Fibroblast of lung (primary cell): ENCODE data around the gene SKIL. TPM values are rescaled to one million over a fixed set of nuclear protein-coding genes. Genes with fewer than 3 reads are reported as not detected.
A peak's percentile ranks its signal among the peaks of the same experiment; 100 is the strongest.

Experiments
- DNase-seq, 2 donors: peaks; one replicate each; pipeline versions ENCODE4 v3.0.0 to v3.0.0-alpha.2; 2010; ENCODE audit warnings: low read depth in 2 of 2
- H2AFZ ChIP-seq: 2 replicates; pipeline ENCODE4 v1.5.1; 2012; ENCODE audit warnings: low read length, control low read depth, inconsistent platforms
- H3K27ac ChIP-seq: 2 replicates; pipeline ENCODE4 v1.5.1; 2011; ENCODE audit warnings: low read length, control low read depth; ENCODE audit not compliant: insufficient read depth
- H3K27me3 ChIP-seq: 2 replicates; pipeline ENCODE4 v1.5.1; 2011; ENCODE audit warnings: mild to moderate bottlenecking, low read length; ENCODE audit not compliant: control insufficient read depth, insufficient read depth
- H3K36me3 ChIP-seq: 2 replicates; pipeline ENCODE4 v1.5.1; 2011; ENCODE audit warnings: low read length; ENCODE audit not compliant: control insufficient read depth, insufficient read depth
- H3K4me1 ChIP-seq: 2 replicates; pipeline ENCODE4 v1.5.1; 2011; ENCODE audit warnings: low read length; ENCODE audit not compliant: control insufficient read depth, insufficient read depth; ENCODE audit errors: extremely low read depth
- H3K4me2 ChIP-seq: 2 replicates; pipeline ENCODE4 v1.5.1; 2011; ENCODE audit warnings: low read length, control low read depth; ENCODE audit not compliant: insufficient read depth; ENCODE audit errors: extremely low read depth
- H3K4me3 ChIP-seq, 4 experiments: fragments of 200-600 bp in 1 of 4; sonication (generic) in 1 of 4; replicated peaks in 1 of 4; 2 replicates each; pipeline ENCODE4 v1.5.1; 2011 to 2016; ENCODE audit warnings: low read length in 4 of 4, low read depth in 3 of 4, mild to moderate bottlenecking in 3 of 4, control low read depth in 2 of 4, inconsistent platforms in 1 of 4, mixed read lengths in 1 of 4; ENCODE audit not compliant: insufficient read depth in 1 of 4; ENCODE audit errors: control extremely low read depth in 1 of 4
- H3K79me2 ChIP-seq: 2 replicates; pipeline ENCODE4 v1.5.1; 2012; ENCODE audit warnings: mild to moderate bottlenecking, low read length, inconsistent platforms; ENCODE audit not compliant: control insufficient read depth, insufficient read depth
- H3K9ac ChIP-seq: 2 replicates; pipeline ENCODE4 v1.5.1; 2011; ENCODE audit warnings: mild to moderate bottlenecking, low read length, control low read depth; ENCODE audit not compliant: insufficient read depth
- H3K9me3 ChIP-seq: 2 replicates; pipeline ENCODE4 v1.5.1; 2012; ENCODE audit warnings: low read depth, low read length; ENCODE audit not compliant: control insufficient read depth, insufficient read depth
- H4K20me1 ChIP-seq: 2 replicates; pipeline ENCODE4 v1.5.1; 2011; ENCODE audit warnings: low read length; ENCODE audit not compliant: control insufficient read depth, insufficient read depth; ENCODE audit errors: extremely low read depth
- CTCF ChIP-seq, 2 donors: IDR thresholded peaks in 1 of 2; conservative IDR thresholded peaks in 1 of 2; 1 replicate in 1 of 2; 2 replicates in 1 of 2; pipeline ENCODE4 v1.5.1; 2011 to 2012; ENCODE audit warnings: low read length in 2 of 2, control low read depth in 1 of 2, inconsistent platforms in 1 of 2, low read depth in 1 of 2, mild to moderate bottlenecking in 1 of 2
- EZH2 ChIP-seq: IDR thresholded peaks from 2 replicates; pipeline ENCODE4 v1.5.1; 2012; ENCODE audit warnings: low read length, control low read depth, mild to moderate bottlenecking; ENCODE audit errors: missing control alignments
- polyA plus RNA-seq, 2 donors: library from polyadenylated mRNA; depleted of rRNA in 1 of 2; stranded (reverse) in 1 of 2; unstranded in 1 of 2; fragments of >200 nt; gene quantifications; 2 replicates each; pipeline ENCODE4 v1.2.1, GENCODE V29; 2011 to 2012; ENCODE audit warnings: missing spikeins in 1 of 2
- total RNA-seq: library from RNA; depleted of rRNA; stranded (reverse); fragments of >200 nt; gene quantifications from 2 replicates; pipeline ENCODE4 v1.2.1, GENCODE V29; 2014

SKIL gene
- total and polyA plus RNA-seq, 2 donors (not counting 1 experiment from before 2014, with no cell fraction given) = 15.3 to 33.4 TPM

DNA sequence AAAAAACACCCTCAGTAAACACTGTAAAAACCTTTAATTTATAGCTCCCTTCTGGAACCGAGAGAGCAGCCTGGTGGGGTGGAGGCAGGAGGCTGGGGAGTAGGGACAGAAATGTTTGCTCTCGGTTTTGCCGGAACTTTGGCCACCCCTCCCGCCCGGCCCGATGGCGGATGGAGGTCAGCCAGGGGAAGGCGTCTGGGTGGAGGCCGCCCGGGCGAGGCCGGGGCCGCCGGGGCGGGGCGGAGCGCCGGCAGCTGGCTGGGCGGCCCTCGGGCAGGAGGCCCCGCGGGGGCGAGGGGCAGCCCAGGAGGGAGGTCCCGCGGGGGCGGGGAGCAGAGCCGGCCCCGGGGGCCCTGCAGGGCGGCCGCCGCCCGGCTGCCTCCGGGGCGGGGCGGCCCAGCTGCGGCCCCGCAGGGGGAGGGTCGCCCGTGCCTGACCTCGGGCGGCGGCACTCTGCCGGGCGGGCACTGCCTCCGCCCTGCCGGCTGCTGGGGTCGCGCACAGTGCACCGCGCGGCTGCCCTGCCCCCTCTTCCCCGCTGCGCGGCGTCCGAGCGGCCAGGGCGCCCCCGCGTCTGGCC lies 829 bp upstream of the SKIL start:
- Histone ChIP-seq H3K9ac (peak overlapping the region; percentile 6), H4K20me1 (no peaks in the 10 kb centered on the region), H3K27ac (peak overlapping the region; percentile 88), H3K36me3 (no peaks in the 10 kb centered on the region), H3K4me2 (peak overlapping the region; percentile 92), H3K9me3 (no peaks in the 10 kb centered on the region), H3K79me2 (peaks cover 30% of the 10 kb centered on the region), H2AFZ (peak overlapping the region; percentile 78), H3K4me3 (peak overlapping the region; percentile 46 to 61 (median 56)), H3K27me3 (no peaks in the 10 kb centered on the region), H3K4me1 (peaks cover 3% of the 10 kb centered on the region)
- peak; percentile 78 to 85 for DNase-seq
- TF ChIP-seq EZH2 = no peak
- TF ChIP-seq CTCF (conservative IDR thresholded peaks at IDR 0.05 in 1 of 2, IDR thresholded peaks at IDR 0.05 in 1 of 2; ENCODE audit: low read depth in 1 of 2, low read length in 2 of 2) = no peak

DNA sequence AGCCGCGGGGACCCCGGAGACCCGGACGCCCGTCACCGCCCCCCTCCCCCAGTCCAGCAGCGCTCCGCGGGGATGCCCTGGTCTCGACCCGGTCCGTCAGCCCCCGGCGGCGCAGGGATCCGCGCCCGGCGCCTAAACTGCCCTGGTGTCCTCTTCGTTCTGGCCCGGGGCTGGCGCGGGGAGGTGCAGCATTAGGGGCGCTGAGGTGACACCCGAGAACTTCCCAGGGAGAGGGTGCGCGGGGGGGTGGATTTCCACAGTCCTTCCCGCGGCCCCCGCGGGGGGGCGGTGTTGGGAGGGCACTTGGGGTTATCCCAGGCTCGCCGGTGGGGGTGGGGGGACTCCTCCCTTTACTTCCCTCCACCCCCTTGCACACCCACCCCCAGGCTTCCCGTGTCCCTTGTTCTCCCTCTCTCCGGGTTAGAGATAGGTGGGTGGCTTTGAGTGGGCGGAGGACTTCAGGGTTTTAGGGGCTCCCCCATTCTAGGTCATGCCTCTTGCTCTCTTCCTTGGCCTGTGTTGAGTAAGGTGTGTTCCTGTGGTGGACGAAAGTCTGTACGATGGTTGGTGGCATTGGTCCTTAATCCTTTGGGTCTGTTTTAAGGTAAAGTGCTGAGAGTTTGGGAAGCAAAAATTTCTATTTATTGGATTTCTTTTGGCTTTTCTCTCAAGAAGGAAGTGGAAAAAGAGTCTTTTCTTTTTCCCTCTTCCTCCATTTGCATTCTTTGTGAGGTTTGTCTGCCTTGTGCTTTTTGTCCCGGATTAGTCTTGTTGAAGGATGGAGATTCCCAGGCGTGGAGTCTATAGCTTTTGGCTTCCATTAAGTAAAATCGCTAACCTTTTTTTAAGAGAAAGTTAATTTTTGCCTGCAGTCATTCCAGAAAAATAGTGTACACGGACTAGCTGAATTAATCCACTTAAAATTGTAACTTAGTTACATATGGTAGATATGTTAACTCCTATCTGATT lies 811 bp downstream of the SKIL start:
- Histone ChIP-seq H2AFZ (no peak overlapping the region), H4K20me1 (no peaks in the 10 kb centered on the region)

More for the DNA sequence above, 811 bp downstream of the SKIL start:
- Histone ChIP-seq H3K79me2 (peaks cover 35% of the 10 kb centered on the region), H3K4me2 (peak overlapping the region; percentile 61), H3K4me3 (peak overlapping the region; percentile 43 to 81 (median 71)), H3K9me3 (no peaks in the 10 kb centered on the region), H3K27me3 (no peaks in the 10 kb centered on the region), H3K9ac (peak overlapping the region; percentile 93), H3K36me3 (no peaks in the 10 kb centered on the region), H3K4me1 (peaks cover 3% of the 10 kb centered on the region), H3K27ac (peak overlapping the region; percentile 92)
- TF ChIP-seq EZH2 = no peak
- peak in 1 of 2 donors; percentile 15 for TF ChIP-seq CTCF (conservative IDR thresholded peaks at IDR 0.05 in 1 of 2, IDR thresholded peaks at IDR 0.05 in 1 of 2; ENCODE audit: low read depth in 1 of 2, low read length in 2 of 2)
- peak; percentile 52 to 69 for DNase-seq
